K562 (cell line): ENCODE data around the gene DET1. TPM values are rescaled to one million over a fixed set of nuclear protein-coding genes. Genes with fewer than 3 reads are reported as not detected.

Experiments used
- ATF3 ChIP-seq, 2 experiments: fragments of 450-650 bp in 1 of 2; sonication (generic) in 1 of 2; formaldehyde crosslinking in 1 of 2; IDR thresholded peaks in 1 of 2; conservative IDR thresholded peaks in 1 of 2; 2 replicates each; pipeline versions ENCODE4 v1.6.1 to v1.8.1; 2016 to 2023; ENCODE audit warnings: mild to moderate bottlenecking in 2 of 2, moderate library complexity in 2 of 2, inconsistent platforms in 1 of 2, missing genetic modification reagents in 1 of 2
- CBX3 ChIP-seq, 2 experiments: IDR thresholded peaks; 1 replicate in 1 of 2; 2 replicates in 1 of 2; pipeline ENCODE4 v1.6.1; 2012; ENCODE audit warnings: inconsistent platforms in 2 of 2, low read length in 2 of 2, borderline replicate concordance in 1 of 2, control low read depth in 1 of 2
- CCAR2 ChIP-seq: fragments of 200-400 bp; formaldehyde crosslinking; IDR thresholded peaks from 2 replicates; pipeline ENCODE4 v1.6.1; 2017; ENCODE audit warnings: mild to moderate bottlenecking, low read depth, low read length
- CTCF ChIP-seq, 3 experiments: IDR thresholded peaks in 2 of 3; conservative IDR thresholded peaks in 1 of 3; 2 replicates each; pipeline ENCODE4 v1.5.1; 2011 to 2012; ENCODE audit warnings: low read length in 3 of 3, mild to moderate bottlenecking in 3 of 3, control low read depth in 2 of 3, improper control_type of control experiment in 1 of 3, inconsistent platforms in 1 of 3, low read depth in 1 of 3, mixed read lengths in 1 of 3, moderate library complexity in 1 of 3; ENCODE audit not compliant: insufficient read depth in 2 of 3
- E2F6 ChIP-seq, 2 experiments: IDR thresholded peaks; 2 replicates each; pipeline ENCODE4 v1.6.1; 2011; ENCODE audit warnings: borderline replicate concordance in 1 of 2, control low read depth in 1 of 2, low read depth in 1 of 2, low read length in 1 of 2, mild to moderate bottlenecking in 1 of 2, mixed read lengths in 1 of 2, moderate library complexity in 1 of 2; ENCODE audit not compliant: insufficient read depth in 1 of 2, insufficient read length in 1 of 2, poor library complexity in 1 of 2, severe bottlenecking in 1 of 2; ENCODE audit errors: extremely low read depth in 1 of 2
- EWSR1 ChIP-seq: fragments of 450-650 bp; IDR thresholded peaks from 2 replicates; pipeline ENCODE4 v1.6.1; 2018; ENCODE audit warnings: borderline replicate concordance, mild to moderate bottlenecking, low read depth, moderate library complexity; ENCODE audit not compliant: partially characterized antibody
- FOS ChIP-seq: IDR thresholded peaks from 3 replicates; pipeline ENCODE4 v1.6.1; 2011; ENCODE audit not compliant: insufficient read length; ENCODE audit errors: extremely low read depth
- HMG20B ChIP-seq: fragments of 250-450 bp; sonication (Bioruptor Pico); IDR thresholded peaks from 2 replicates; pipeline ENCODE4 v1.5.0; 2021; ENCODE audit warnings: mild to moderate bottlenecking
- NFYB ChIP-seq: IDR thresholded peaks from 2 replicates; pipeline ENCODE4 v1.6.1; 2011; ENCODE audit warnings: mild to moderate bottlenecking, moderate library complexity; ENCODE audit not compliant: insufficient read length; ENCODE audit errors: extremely low read depth
- RERE ChIP-seq: sonication (generic); formaldehyde crosslinking; IDR thresholded peaks from 2 replicates; pipeline ENCODE4 v1.8.0; 2023; ENCODE audit warnings: missing genetic modification reagents, mild to moderate bottlenecking, borderline replicate concordance
- SMARCA4 ChIP-seq: fragments of 450-650 bp; IDR thresholded peaks from 2 replicates; pipeline ENCODE4 v1.6.1; 2016
- SOX6 ChIP-seq: fragments of 450-650 bp; IDR thresholded peaks from 2 replicates; pipeline ENCODE4 v1.6.1; 2014; ENCODE audit warnings: mild to moderate bottlenecking
- THRAP3 ChIP-seq: fragments of 450-650 bp; IDR thresholded peaks from 2 replicates; pipeline ENCODE4 v1.6.1; 2016; ENCODE audit warnings: mild to moderate bottlenecking, inconsistent platforms, borderline replicate concordance
- THRB ChIP-seq: fragments of 450-650 bp; formaldehyde crosslinking; conservative IDR thresholded peaks from 2 replicates; pipeline ENCODE4 v1.4.0; 2022; ENCODE audit warnings: mild to moderate bottlenecking, missing genetic modification characterization
- TSC22D4 ChIP-seq: fragments of 450-650 bp; IDR thresholded peaks from 2 replicates; pipeline ENCODE4 v1.6.1; 2016; ENCODE audit warnings: missing genetic modification characterization, missing biosample characterization, control low read depth
- ZNF76 ChIP-seq: fragments of 250-450 bp; sonication (Bioruptor Pico); IDR thresholded peaks from 2 replicates; pipeline ENCODE4 v1.4.0; 2020; ENCODE audit warnings: mild to moderate bottlenecking, moderate library complexity, borderline replicate concordance
- polyA plus RNA-seq, 8 experiments: library from polyadenylated mRNA; depleted of rRNA in 4 of 8; stranded (reverse) in 5 of 8; unstranded in 3 of 8; fragments of >200 nt; fragmentation: Nextera tagmentation in 2 of 8; fragmentation: Illumina TruSeq in 1 of 8; extraction: Ambion mirVana in 2 of 8; extraction: Trizol in 1 of 8; gene quantifications; 2 replicates each; pipeline versions ENCODE4 v1.2.1 to v1.2.3, GENCODE V29; 2011 to 2014; ENCODE audit warnings: inconsistent platforms in 1 of 8, missing spikeins in 1 of 8
- total RNA-seq, 7 experiments: library from RNA; depleted of rRNA in 6 of 7; stranded (reverse); fragments of >200 nt in 6 of 7; fragmentation: Illumina TruSeq in 2 of 7; extraction: Trizol in 2 of 7; gene quantifications; 2 replicates each; pipeline versions ENCODE4 v1.2.1 to v1.2.3, GENCODE V29; 2011 to 2021; ENCODE audit warnings: low replicate concordance in 1 of 7

DET1 gene
- total and polyA plus RNA-seq, 9 of the 15 experiments (the other 6 are each of a cell fraction or from before 2014, with no cell fraction given): 4.2 to 8.1 (median 6.0) TPM

GRCh38 chr15:88542342-88542733 lies 4.1 kb downstream of the DET1 start (continued):
- TF ChIP-seq EWSR1: no peak
- TF ChIP-seq SMARCA4: peak; percentile 75
- peak; percentile 39 for TF ChIP-seq FOS
- TF ChIP-seq E2F6 (IDR thresholded peaks at IDR 0.05; ENCODE audit: borderline replicate concordance in 1 of 2, extremely low read depth in 1 of 2, insufficient read depth in 1 of 2, insufficient read length in 1 of 2, low read depth in 1 of 2, low read length in 1 of 2, poor library complexity in 1 of 2, severe bottlenecking in 1 of 2): peak in 1 of 2 experiments; percentile 45
- no peak for TF ChIP-seq HMG20B (CRISPR knock-in tag)
- no peak for TF ChIP-seq THRAP3
- no peak for TF ChIP-seq RERE (CRISPR knock-in tag)
- TF ChIP-seq CBX3 (IDR thresholded peaks at IDR 0.05; ENCODE audit: borderline replicate concordance in 1 of 2, low read length in 2 of 2): no peak
- no peak for TF ChIP-seq ZNF76 (CRISPR knock-in tag)
- TF ChIP-seq THRB: no peak
- no peak for TF ChIP-seq SOX6
- TF ChIP-seq ATF3 (IDR thresholded peaks at IDR 0.05): peak; percentile 92
- TF ChIP-seq ATF3 (CRISPR knock-in tag; conservative IDR thresholded peaks at IDR 0.05): no peak
- no peak for TF ChIP-seq CCAR2
- no peak for TF ChIP-seq TSC22D4
- no peak for TF ChIP-seq CTCF (IDR thresholded peaks at IDR 0.05 in 2 of 3, conservative IDR thresholded peaks at IDR 0.05 in 1 of 3; ENCODE audit: insufficient read depth in 2 of 3, low read depth in 1 of 3, low read length in 3 of 3)
- TF ChIP-seq NFYB: no peak
